ENCODE data around the gene HPDL.

GRCh38 chr1:45345014-45345413, 18.3 kb downstream of the HPDL start:
- TF ChIP-seq POLR2A (IDR thresholded peaks at IDR 0.05; ENCODE audit: low read depth, low read length) (no peak), POLR2AphosphoS5 (IDR thresholded peaks at IDR 0.05; ENCODE audit: low read depth, low read length) (no peak; the same call in 1 of the 2 replicates)
